Uterus (tissue), 4 donors: ENCODE data around the gene BLZF1. TPM values are rescaled to one million over a fixed set of nuclear protein-coding genes. Genes with fewer than 3 reads are reported as not detected.
"Not testable (repeated sequence)": the region's sequence is repeated elsewhere in the genome, so short reads cannot be mapped to it uniquely, and the experiment has no call there.

Source experiments
- DNase-seq, 2 donors: peaks; one replicate each; pipeline ENCODE4 v3.0.0-alpha.2; 2019 to 2020
- H3K27ac ChIP-seq, 2 donors: fragments of 200-600 bp; sonication (generic); 1 replicate in 1 of 2; 2 replicates in 1 of 2; pipeline ENCODE4 v1.5.1; 2016 to 2018
- H3K27me3 ChIP-seq, 2 donors: fragments of 200-600 bp; sonication (generic); one replicate each; pipeline ENCODE4 v1.5.1; 2018 to 2019; ENCODE audit warnings: control low read depth in 1 of 2
- H3K36me3 ChIP-seq, 2 donors: fragments of 200-600 bp; sonication (generic); one replicate each; pipeline ENCODE4 v1.5.1; 2019; ENCODE audit warnings: control low read depth in 1 of 2
- H3K4me1 ChIP-seq, 2 donors: fragments of 200-600 bp; sonication (generic); one replicate each; pipeline ENCODE4 v1.5.1; 2018 to 2019; ENCODE audit warnings: control low read depth in 1 of 2
- H3K4me3 ChIP-seq, 2 donors: fragments of 200-600 bp; sonication (generic); 1 replicate in 1 of 2; 2 replicates in 1 of 2; pipeline ENCODE4 v1.5.1; 2018 to 2019; ENCODE audit warnings: mild to moderate bottlenecking in 1 of 2
- H3K9me3 ChIP-seq, 2 donors: fragments of 200-600 bp; sonication (generic); one replicate each; pipeline ENCODE4 v1.5.1; 2019; ENCODE audit warnings: control low read depth in 1 of 2
- POLR2A ChIP-seq, 2 donors: fragments of 450-650 bp; IDR thresholded peaks; one replicate each; pipeline ENCODE4 v1.6.1; 2016; ENCODE audit warnings: antibody characterized with exemption in 2 of 2, mild to moderate bottlenecking in 1 of 2, moderate library complexity in 1 of 2
- intact Hi-C: fragments of 100-400 bp; cut with DNase I; formaldehyde crosslinking; loops from one replicate; pipeline ENCODE4 v1.15.1; 2023; ENCODE audit warnings: low total_unique reads
- total RNA-seq, 4 donors: library from RNA; depleted of rRNA in 3 of 4; stranded (reverse); fragments of >200 nt in 3 of 4; gene quantifications; one replicate each; pipeline versions ENCODE4 v1.1.0 to v1.2.4, GENCODE V29; 2014 to 2023
- TF ChIP-seq, protein P1 (sequence below), 4 experiments: fragments of 200-600 bp in 2 of 4; fragments of 450-650 bp in 2 of 4; sonication (generic) in 2 of 4; IDR thresholded peaks; one replicate each; pipeline ENCODE4 v1.5.1; 2016 to 2019; ENCODE audit warnings: antibody characterized with exemption in 4 of 4, mild to moderate bottlenecking in 2 of 4, moderate library complexity in 1 of 4
- donor health status: DM: yes; HTN: yes; CAD: no.

Gene BLZF1
- total RNA-seq, 4 donors from 2014 or later, result 24.7 to 70.6 (median 39.1) TPM

DNA sequence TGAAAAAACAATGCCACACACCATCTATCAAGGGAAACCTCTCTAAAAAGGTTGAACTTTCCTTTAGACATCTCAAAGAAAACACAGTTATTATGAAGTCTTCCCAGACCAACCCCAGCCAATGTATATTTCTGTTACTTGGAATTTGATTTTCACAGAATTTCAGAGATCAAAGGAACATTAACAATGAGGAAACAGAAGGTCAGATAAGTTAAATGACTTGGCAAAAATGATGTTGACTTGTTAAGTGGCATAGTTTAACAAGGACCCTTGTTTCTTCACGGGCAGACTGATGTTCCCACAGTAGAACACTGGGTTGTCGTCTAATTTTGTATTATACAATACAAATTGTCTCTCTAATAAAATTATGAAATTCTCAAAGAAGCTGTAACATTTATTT, 29.4 kb upstream of the BLZF1 start:
- no peaks in the 10 kb centered on the region for H3K9me3 ChIP-seq
- H3K36me3 ChIP-seq, result no peaks in the 10 kb centered on the region
- no peak for TF ChIP-seq POLR2A (IDR thresholded peaks at IDR 0.05)
- TF ChIP-seq, protein P1, sequence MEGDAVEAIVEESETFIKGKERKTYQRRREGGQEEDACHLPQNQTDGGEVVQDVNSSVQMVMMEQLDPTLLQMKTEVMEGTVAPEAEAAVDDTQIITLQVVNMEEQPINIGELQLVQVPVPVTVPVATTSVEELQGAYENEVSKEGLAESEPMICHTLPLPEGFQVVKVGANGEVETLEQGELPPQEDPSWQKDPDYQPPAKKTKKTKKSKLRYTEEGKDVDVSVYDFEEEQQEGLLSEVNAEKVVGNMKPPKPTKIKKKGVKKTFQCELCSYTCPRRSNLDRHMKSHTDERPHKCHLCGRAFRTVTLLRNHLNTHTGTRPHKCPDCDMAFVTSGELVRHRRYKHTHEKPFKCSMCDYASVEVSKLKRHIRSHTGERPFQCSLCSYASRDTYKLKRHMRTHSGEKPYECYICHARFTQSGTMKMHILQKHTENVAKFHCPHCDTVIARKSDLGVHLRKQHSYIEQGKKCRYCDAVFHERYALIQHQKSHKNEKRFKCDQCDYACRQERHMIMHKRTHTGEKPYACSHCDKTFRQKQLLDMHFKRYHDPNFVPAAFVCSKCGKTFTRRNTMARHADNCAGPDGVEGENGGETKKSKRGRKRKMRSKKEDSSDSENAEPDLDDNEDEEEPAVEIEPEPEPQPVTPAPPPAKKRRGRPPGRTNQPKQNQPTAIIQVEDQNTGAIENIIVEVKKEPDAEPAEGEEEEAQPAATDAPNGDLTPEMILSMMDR (IDR thresholded peaks at IDR 0.05), result no peak
- no peak overlapping the region for H3K27ac ChIP-seq
- intact Hi-C loops, result no loop called here
- no peak overlapping the region for H3K4me3 ChIP-seq
- no peak for DNase-seq
- H3K27me3 ChIP-seq, result no peaks in the 10 kb centered on the region
- no peaks in the 10 kb centered on the region for H3K4me1 ChIP-seq

DNA sequence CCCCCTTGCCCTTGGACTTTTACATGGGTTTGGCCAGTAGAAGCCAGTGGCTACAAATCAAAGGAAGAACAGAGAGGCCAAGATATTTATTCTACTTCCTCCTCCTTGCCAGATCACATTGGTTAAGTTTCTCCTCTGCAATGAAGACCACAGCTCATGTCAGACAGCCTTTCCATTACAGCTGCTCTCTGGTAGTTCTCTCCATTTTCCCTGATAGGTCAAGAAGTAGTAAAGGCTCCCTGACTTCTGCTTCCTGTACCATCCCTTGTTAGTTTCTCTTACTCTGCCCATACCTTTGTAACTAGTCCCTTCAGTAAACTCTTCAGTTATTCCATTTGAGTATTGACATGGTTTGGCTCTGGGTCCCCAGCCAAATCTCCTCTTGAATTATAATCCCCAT, 28.2 kb upstream of the BLZF1 start:
- Histone ChIP-seq H3K4me1 (no peaks in the 10 kb centered on the region), H3K4me3 (no peak overlapping the region), H3K9me3 (no peaks in the 10 kb centered on the region), H3K36me3 (no peaks in the 10 kb centered on the region), H3K27me3 (no peaks in the 10 kb centered on the region), H3K27ac (no peak overlapping the region)
- intact Hi-C loops, result loop anchor here (10.0 kb wide), 1 partner anchor 735 kb away; no protein-coding TSS in a partner anchor
- DNase-seq, result no peak
- TF ChIP-seq POLR2A (IDR thresholded peaks at IDR 0.05), result no peak
- TF ChIP-seq, protein P1 (IDR thresholded peaks at IDR 0.05), result no peak

DNA sequence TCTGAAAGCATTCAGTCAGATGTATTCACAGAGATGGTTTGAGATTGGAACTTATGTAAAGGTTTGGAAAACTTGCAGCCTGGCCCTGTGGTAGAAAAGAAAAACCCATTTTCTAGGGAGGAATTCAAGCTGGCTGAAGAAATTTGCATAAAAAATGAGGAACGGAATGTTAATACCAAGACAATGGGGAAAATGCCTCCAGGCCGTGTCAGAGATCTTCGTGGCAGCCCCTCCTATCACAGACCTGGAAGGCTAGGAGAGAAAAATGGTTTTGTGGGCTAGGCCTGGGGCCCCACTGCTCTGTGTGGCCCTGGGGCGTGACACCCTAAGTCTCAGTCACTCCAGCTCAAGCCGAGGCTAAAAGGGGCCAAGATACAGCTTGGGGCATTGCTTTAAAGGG, 27.1 kb upstream of the BLZF1 start:
- no peak for DNase-seq
- H3K9me3 ChIP-seq, result no peaks in the 10 kb centered on the region
- intact Hi-C loops, result loop anchor here (10.0 kb wide), 1 partner anchor 736 kb away; no protein-coding TSS in a partner anchor
- H3K36me3 ChIP-seq, result no peaks in the 10 kb centered on the region
- no peaks in the 10 kb centered on the region for H3K27me3 ChIP-seq
- no peak overlapping the region for H3K27ac ChIP-seq
- no peak overlapping the region for H3K4me3 ChIP-seq
- no peaks in the 10 kb centered on the region for H3K4me1 ChIP-seq
- TF ChIP-seq, protein P1 (IDR thresholded peaks at IDR 0.05), result no peak
- TF ChIP-seq POLR2A (IDR thresholded peaks at IDR 0.05), result no peak

DNA sequence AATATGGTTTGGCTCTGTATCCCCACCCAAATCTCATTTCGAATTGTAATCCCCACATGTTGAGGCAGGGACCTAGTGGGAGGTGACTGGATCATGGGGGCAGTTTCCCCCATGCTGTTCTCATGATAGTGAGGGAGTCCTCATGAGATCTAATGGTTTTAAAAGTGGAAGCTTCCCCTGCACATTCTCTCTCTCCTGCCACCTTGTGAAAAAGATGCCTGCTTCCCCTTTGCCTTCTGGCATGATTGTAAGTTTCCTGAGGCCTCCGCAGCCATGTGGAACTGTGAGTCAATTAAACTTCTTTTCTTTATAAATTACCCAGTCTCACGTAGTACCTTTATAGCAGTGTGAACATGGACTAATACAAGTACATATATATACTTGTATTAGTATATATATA, 25.9 kb upstream of the BLZF1 start:
- H3K36me3 ChIP-seq, H3K9me3 ChIP-seq, DNase-seq, H3K27ac ChIP-seq, H3K4me1 ChIP-seq, H3K27me3 ChIP-seq, H3K4me3 ChIP-seq: not testable (repeated sequence)
- intact Hi-C loops, result loop anchor here (10.0 kb wide), 1 partner anchor 737 kb away; no protein-coding TSS in a partner anchor

DNA sequence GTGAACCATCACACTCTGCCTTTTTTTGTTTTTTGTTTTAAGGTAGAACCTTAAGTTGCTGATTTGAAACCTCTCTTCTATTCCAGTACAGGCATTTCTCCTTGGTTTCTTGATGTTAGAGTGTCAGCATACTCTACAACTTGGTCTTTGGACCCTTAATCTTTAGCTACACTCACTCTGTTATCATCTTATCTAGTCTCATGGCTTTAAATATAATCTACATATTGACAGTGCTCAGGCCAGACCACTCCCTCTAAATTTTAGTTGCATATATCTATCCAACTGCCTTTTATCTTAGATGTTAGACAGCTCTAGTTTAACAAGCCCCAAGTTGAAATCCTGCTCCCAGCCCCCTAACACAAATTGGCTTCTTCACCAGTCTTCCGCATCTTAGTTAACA, 22.5 kb upstream of the BLZF1 start:
- Histone ChIP-seq H3K4me1 (peaks cover 0 to 7% of the 10 kb centered on the region in 2 donors), H3K27ac (no peak overlapping the region), H3K4me3 (no peak overlapping the region), H3K36me3 (no peaks in the 10 kb centered on the region), H3K9me3 (no peaks in the 10 kb centered on the region), H3K27me3 (no peaks in the 10 kb centered on the region)
- TF ChIP-seq, protein P1 (IDR thresholded peaks at IDR 0.05), result no peak
- no peak for TF ChIP-seq POLR2A (IDR thresholded peaks at IDR 0.05)
- intact Hi-C loops, result loop anchor here (10.0 kb wide), 1 partner anchor 741 kb away; no protein-coding TSS in a partner anchor
- DNase-seq, result no peak
